Endothelial cell of umbilical vein (primary cell): ENCODE data around the gene BCL11A. TPM values are rescaled to one million over a fixed set of nuclear protein-coding genes. Genes with fewer than 3 reads are reported as not detected.

Experiments used
- BruUV-seq: library from RNA; stranded (reverse); fragments of 400-500 nt; replicated peaks from 2 replicates; lab custom pipeline; 2021; lab: Mats Ljungman, UMichigan
- CTCF ChIA-PET: fragments of 300-600, 350-600 bp; sonication (Branson Sonifier 250); formaldehyde crosslinking; loops from one replicate; lab custom pipeline; 2021; ENCODE audit warnings: antibody characterized with exemption, inconsistent platforms; lab: Charles Lee
- POLR2A ChIA-PET: fragments of 300-600, 350-600 bp; sonication (Branson Sonifier 250); formaldehyde crosslinking; loops from one replicate; lab custom pipeline; 2021; ENCODE audit warnings: antibody characterized with exemption, inconsistent platforms; lab: Charles Lee
- DNase-seq: peaks from one replicate; pipeline ENCODE4 v3.0.0-alpha.2; 2011; ENCODE audit warnings: low read depth, low spot score
- FAIRE-seq: peaks from 2 replicates; lab custom pipeline; 2011; peaks lifted over from hg19 to GRCh38; lab: Jason Lieb, UNC
- H2AFZ ChIP-seq: 2 replicates; pipeline ENCODE4 v1.6.0; 2012; ENCODE audit warnings: low read depth, low read length, control low read depth, inconsistent platforms
- H3K27ac ChIP-seq: 2 replicates; pipeline ENCODE4 v1.5.1; 2011; ENCODE audit warnings: low read depth, mild to moderate bottlenecking, control low read depth, low read length, moderate library complexity; ENCODE audit not compliant: insufficient read depth
- H3K27me3 ChIP-seq, 2 experiments: 2 replicates each; pipeline versions ENCODE4 v1.6.0 to v1.6.1; 2011; ENCODE audit warnings: low read length in 2 of 2, mixed read lengths in 1 of 2; ENCODE audit not compliant: control insufficient read depth in 2 of 2, insufficient read depth in 2 of 2
- H3K36me3 ChIP-seq, 2 experiments: 2 replicates in 1 of 2; 3 replicates in 1 of 2; pipeline ENCODE4 v1.5.1; 2011; ENCODE audit warnings: low read length in 2 of 2, mild to moderate bottlenecking in 1 of 2, moderate library complexity in 1 of 2; ENCODE audit not compliant: control insufficient read depth in 2 of 2, insufficient read depth in 2 of 2; ENCODE audit errors: extremely low read depth in 1 of 2
- H3K4me1 ChIP-seq: 3 replicates; pipeline ENCODE4 v1.5.1; 2011; ENCODE audit warnings: mild to moderate bottlenecking, low read length; ENCODE audit not compliant: control insufficient read depth, insufficient read depth; ENCODE audit errors: extremely low read depth
- H3K4me2 ChIP-seq: 2 replicates; pipeline ENCODE4 v1.6.1; 2011; ENCODE audit warnings: low read length, control low read depth, mixed read lengths; ENCODE audit not compliant: insufficient read depth
- H3K4me3 ChIP-seq, 3 experiments: fragments of 200-600 bp in 1 of 3; sonication (generic), shearing (Covaris generic) in 1 of 3; replicated peaks in 1 of 3; 2 replicates each; pipeline ENCODE4 v1.5.1; 2011 to 2016; ENCODE audit warnings: control low read depth in 3 of 3, low read length in 3 of 3, mild to moderate bottlenecking in 2 of 3, inconsistent platforms in 1 of 3, low read depth in 1 of 3, moderate library complexity in 1 of 3; ENCODE audit not compliant: insufficient read depth in 1 of 3
- H3K79me2 ChIP-seq: 2 replicates; pipeline ENCODE4 v1.6.0; 2012; ENCODE audit warnings: low read length, inconsistent platforms; ENCODE audit not compliant: control insufficient read depth, insufficient read depth
- H3K9ac ChIP-seq: replicated peaks from 2 replicates; pipeline ENCODE3; 2011; ENCODE audit warnings: low read length, control low read depth; ENCODE audit not compliant: insufficient read depth; ENCODE audit errors: extremely low read depth
- H3K9me1 ChIP-seq: replicated peaks from 3 replicates; pipeline ENCODE4 v1.6.0; 2011; ENCODE audit warnings: mild to moderate bottlenecking, low read length; ENCODE audit not compliant: control insufficient read depth, insufficient read depth; ENCODE audit errors: extremely low read depth
- H3K9me3 ChIP-seq: replicated peaks from 2 replicates; pipeline ENCODE4 v1.5.1; 2012; ENCODE audit warnings: low read length, inconsistent platforms; ENCODE audit not compliant: control insufficient read depth, insufficient read depth
- H4K20me1 ChIP-seq: replicated peaks from 2 replicates; pipeline ENCODE3; 2011; ENCODE audit warnings: mild to moderate bottlenecking, low read length; ENCODE audit not compliant: control insufficient read depth, insufficient read depth; ENCODE audit errors: extremely low read depth
- EZH2 ChIP-seq: IDR thresholded peaks from 2 replicates; pipeline ENCODE4 v1.6.1; 2012; ENCODE audit warnings: borderline replicate concordance, low read depth, mild to moderate bottlenecking, moderate library complexity, low read length, inconsistent platforms; ENCODE audit not compliant: severe bottlenecking
- FOS ChIP-seq: IDR thresholded peaks from 2 replicates; pipeline ENCODE4 v1.6.1; 2011; ENCODE audit warnings: mild to moderate bottlenecking, low read length, moderate library complexity, borderline replicate concordance; ENCODE audit not compliant: insufficient read depth
- GATA2 ChIP-seq: IDR thresholded peaks from 2 replicates; pipeline ENCODE4 v1.7.0; 2011; ENCODE audit warnings: low read depth, mild to moderate bottlenecking, moderate library complexity, mixed read lengths, low read length; ENCODE audit not compliant: insufficient read length, insufficient read depth
- JUN ChIP-seq: IDR thresholded peaks from 2 replicates; pipeline ENCODE4 v1.6.1; 2011; ENCODE audit warnings: borderline replicate concordance, low read depth; ENCODE audit not compliant: insufficient read length, insufficient read depth
- POLR2AphosphoS5 ChIP-seq: IDR thresholded peaks from 2 replicates; pipeline ENCODE4 v1.6.1; 2012; ENCODE audit warnings: low read depth, mild to moderate bottlenecking, control low read depth, low read length, moderate library complexity; ENCODE audit not compliant: insufficient read depth
- dilution Hi-C: fragments of 300-500 bp; cut with MboI; formaldehyde crosslinking; loops from one replicate; pipeline ENCODE4 v1.15.0; 2019; ENCODE audit warnings: low sequenced_read_pairs; ENCODE audit not compliant: extremely low pct_ligation_motif_present
- intact Hi-C: fragments of 100-400 bp; cut with micrococcal nuclease; formaldehyde crosslinking; loops from one replicate; pipeline ENCODE4 v1.10.0; 2022
- polyA plus RNA-seq, 4 experiments: library from polyadenylated mRNA; depleted of rRNA in 3 of 4; stranded (reverse) in 3 of 4; unstranded in 1 of 4; fragments of >200 nt; gene quantifications; 2 replicates each; pipeline versions ENCODE4 v1.2.1 to v1.2.3, GENCODE V29; 2011 to 2012; ENCODE audit warnings: missing spikeins in 1 of 4
- total RNA-seq: library from RNA; stranded (reverse); gene quantifications from 2 replicates; pipeline ENCODE4 v1.2.3, GENCODE V29; 2021
- TF ChIP-seq, protein P1 (sequence below), 2 donors: IDR thresholded peaks; 1 replicate in 1 of 2; 2 replicates in 1 of 2; pipeline ENCODE4 v1.5.1; 2011; ENCODE audit warnings: low read length in 2 of 2, mild to moderate bottlenecking in 2 of 2, moderate library complexity in 2 of 2, control low read depth in 1 of 2, inconsistent platforms in 1 of 2, low read depth in 1 of 2; ENCODE audit not compliant: insufficient read depth in 1 of 2; ENCODE audit errors: extremely low read depth in 1 of 2

BCL11A gene
- total and polyA plus RNA-seq, 2 donors (not counting 3 experiments of a cell fraction or from before 2014, with no cell fraction given), result 0.12 to 0.88 TPM

- H3K79me2 ChIP-seq, result no peaks in the 10 kb centered on the region
- H3K9me1 ChIP-seq, result no peaks in the 10 kb centered on the region
- no peaks in the 10 kb centered on the region for H3K27me3 ChIP-seq
- no peaks in the 10 kb centered on the region for H3K36me3 ChIP-seq
- intact Hi-C loops, result no loop called here
- dilution Hi-C loops, result no loop called here
- FAIRE-seq (no peak), DNase-seq (no peak)
- no peak overlapping the region for H3K27ac ChIP-seq
- ChIA-PET POLR2A (no interaction called here), CTCF (no interaction called here)
- TF ChIP-seq FOS (no peak), EZH2 (no peak), POLR2AphosphoS5 (no peak), JUN (no peak), GATA2 (no peak)
- TF ChIP-seq, protein P1, sequence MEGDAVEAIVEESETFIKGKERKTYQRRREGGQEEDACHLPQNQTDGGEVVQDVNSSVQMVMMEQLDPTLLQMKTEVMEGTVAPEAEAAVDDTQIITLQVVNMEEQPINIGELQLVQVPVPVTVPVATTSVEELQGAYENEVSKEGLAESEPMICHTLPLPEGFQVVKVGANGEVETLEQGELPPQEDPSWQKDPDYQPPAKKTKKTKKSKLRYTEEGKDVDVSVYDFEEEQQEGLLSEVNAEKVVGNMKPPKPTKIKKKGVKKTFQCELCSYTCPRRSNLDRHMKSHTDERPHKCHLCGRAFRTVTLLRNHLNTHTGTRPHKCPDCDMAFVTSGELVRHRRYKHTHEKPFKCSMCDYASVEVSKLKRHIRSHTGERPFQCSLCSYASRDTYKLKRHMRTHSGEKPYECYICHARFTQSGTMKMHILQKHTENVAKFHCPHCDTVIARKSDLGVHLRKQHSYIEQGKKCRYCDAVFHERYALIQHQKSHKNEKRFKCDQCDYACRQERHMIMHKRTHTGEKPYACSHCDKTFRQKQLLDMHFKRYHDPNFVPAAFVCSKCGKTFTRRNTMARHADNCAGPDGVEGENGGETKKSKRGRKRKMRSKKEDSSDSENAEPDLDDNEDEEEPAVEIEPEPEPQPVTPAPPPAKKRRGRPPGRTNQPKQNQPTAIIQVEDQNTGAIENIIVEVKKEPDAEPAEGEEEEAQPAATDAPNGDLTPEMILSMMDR (IDR thresholded peaks at IDR 0.05; ENCODE audit: extremely low read depth in 1 of 2, insufficient read depth in 1 of 2, low read depth in 1 of 2, low read length in 2 of 2), result no peak
- no peaks in the 10 kb centered on the region for H3K4me1 ChIP-seq
- H2AFZ ChIP-seq, result no peak overlapping the region
- H4K20me1 ChIP-seq, result no peaks in the 10 kb centered on the region
- H3K4me3 ChIP-seq, result no peak overlapping the region
- H3K9ac ChIP-seq, result no peak overlapping the region
- no peak overlapping the region for H3K4me2 ChIP-seq
- H3K9me3 ChIP-seq, result no peaks in the 10 kb centered on the region
- BruUV-seq, result no TSS peak
Observed at GRCh38 chr2:60496475-60496874, 57.0 kb downstream of the BCL11A start.
